ENCODE data around the gene EMC8. TPM values are rescaled to one million over a fixed set of nuclear protein-coding genes. Genes with fewer than 3 reads are reported as not detected.
"Not testable (repeated sequence)": the region's sequence is repeated elsewhere in the genome, so short reads cannot be mapped to it uniquely, and the experiment has no call there.

EMC8 gene
- total and polyA plus RNA-seq, 5 donors, result 13.8 to 22.0 (median 20.3) TPM

- no peaks in the 10 kb centered on the region for H3K4me1 ChIP-seq (ENCODE audit: control insufficient read depth, insufficient read depth, low read length)
- 76% methylated on average over 20 of the region's 20 CpGs for WGBS
- ATAC-seq, result no peak
- intact Hi-C loops (cut with DNase I), result loop anchor here in 3 of 4 donors (5.0 to 10.0 kb wide), 3 partner anchors 163 to 690 kb away; partner anchors contain the start of gene FOXF1 (in 2 of the 3)
- no peak overlapping the region for H3K4me3 ChIP-seq (ENCODE audit: low read length)
- no peak overlapping the region for H3K27ac ChIP-seq (ENCODE audit: low read length)
- no peaks in the 10 kb centered on the region for H3K9me3 ChIP-seq (ENCODE audit: control insufficient read depth, low read length)
- no peaks in the 10 kb centered on the region for H3K27me3 ChIP-seq (ENCODE audit: control insufficient read depth, insufficient read depth)
- no peak for DNase-seq
Observed at GRCh38 chr16:85824161-85825135, 25.1 kb upstream of the EMC8 start.

GRCh38 chr16:85823328-85823920 lies 24.1 kb upstream of the EMC8 start:
- no peaks in the 10 kb centered on the region for H3K27me3 ChIP-seq (ENCODE audit: control insufficient read depth, insufficient read depth)
- H3K9me3 ChIP-seq (ENCODE audit: control insufficient read depth, low read length), result no peaks in the 10 kb centered on the region
- no peaks in the 10 kb centered on the region for H3K4me1 ChIP-seq (ENCODE audit: control insufficient read depth, insufficient read depth, low read length)
- no peak overlapping the region for H3K27ac ChIP-seq (ENCODE audit: low read length)
- DNase-seq (no peak), ATAC-seq (no peak)
- WGBS, result 95% methylated on average over 1 of the region's 1 CpG
- H3K4me3 ChIP-seq (ENCODE audit: low read length), result no peak overlapping the region
- intact Hi-C loops (cut with DNase I), result loop anchor here in 3 of 4 donors (2.0 to 10.0 kb wide), 4 partner anchors 163 to 691 kb away; partner anchors contain the start of gene FOXF1 (in 2 of the 3)

GRCh38 chr16:85822145-85822544 lies 22.8 kb upstream of the EMC8 start:
- 92% methylated on average over 12 of the region's 12 CpGs for WGBS
- ATAC-seq (no peak), DNase-seq (no peak)
- Histone ChIP-seq H3K4me3 (ENCODE audit: low read length) (no peak overlapping the region), H3K4me1 (ENCODE audit: control insufficient read depth, insufficient read depth, low read length) (no peaks in the 10 kb centered on the region), H3K27me3 (ENCODE audit: control insufficient read depth, insufficient read depth) (no peaks in the 10 kb centered on the region), H3K27ac (ENCODE audit: low read length) (no peak overlapping the region), H3K9me3 (ENCODE audit: control insufficient read depth, low read length) (no peaks in the 10 kb centered on the region)
- intact Hi-C loops (cut with DNase I), result loop anchor here in 3 of 4 donors (2.0 to 10.0 kb wide), 4 partner anchors 165 to 693 kb away; partner anchors contain the start of gene FOXF1 (in 2 of the 3)

- Histone ChIP-seq H3K4me1 (ENCODE audit: control insufficient read depth, insufficient read depth, low read length) (no peaks in the 10 kb centered on the region), H3K9me3 (ENCODE audit: control insufficient read depth, low read length) (no peaks in the 10 kb centered on the region), H3K27me3 (ENCODE audit: control insufficient read depth, insufficient read depth) (no peaks in the 10 kb centered on the region), H3K4me3 (ENCODE audit: low read length) (no peak overlapping the region), H3K27ac (ENCODE audit: low read length) (no peak overlapping the region)
- 13% methylated on average over 27 of the region's 27 CpGs for WGBS
- peak; percentile 85 to 87 for ATAC-seq
- intact Hi-C loops (cut with DNase I), result loop anchor here (1.0 to 10.0 kb wide), 6 partner anchors 165 to 693 kb away; partner anchors contain the start of gene FOXF1 (in 2 of the 4)
- peak; percentile 75 to 91 (median 90) for DNase-seq
Observed at GRCh38 chr16:85821390-85822135, 22.2 kb upstream of the EMC8 start.

GRCh38 chr16:85820604-85821372 lies 21.4 kb upstream of the EMC8 start:
- WGBS, result 62% methylated on average over 22 of the region's 22 CpGs
- H3K27ac ChIP-seq (ENCODE audit: low read length), result no peak overlapping the region
- H3K4me3 ChIP-seq (ENCODE audit: low read length), result no peak overlapping the region
- H3K27me3 ChIP-seq (ENCODE audit: control insufficient read depth, insufficient read depth), result no peaks in the 10 kb centered on the region
- DNase-seq (no peak), ATAC-seq (no peak)
- H3K9me3 ChIP-seq (ENCODE audit: control insufficient read depth, low read length), result no peaks in the 10 kb centered on the region
- intact Hi-C loops (cut with DNase I), result loop anchor here (1.0 to 10.0 kb wide), 5 partner anchors 167 to 694 kb away; partner anchors contain the start of gene FOXF1 (in 2 of the 4)
- H3K4me1 ChIP-seq (ENCODE audit: control insufficient read depth, insufficient read depth, low read length), result no peaks in the 10 kb centered on the region

GRCh38 chr16:85819771-85820170 lies 20.4 kb upstream of the EMC8 start:
- 47% methylated on average over 6 of the region's 6 CpGs for WGBS
- no peaks in the 10 kb centered on the region for H3K4me1 ChIP-seq (ENCODE audit: control insufficient read depth, insufficient read depth, low read length)
- no peak for DNase-seq
- intact Hi-C loops (cut with DNase I), result loop anchor here (2.0 to 10.0 kb wide), 4 partner anchors 168 to 695 kb away; partner anchors contain the start of gene FOXF1 (in 2 of the 4)
- H3K9me3 ChIP-seq (ENCODE audit: control insufficient read depth, low read length), result no peaks in the 10 kb centered on the region
- no peaks in the 10 kb centered on the region for H3K27me3 ChIP-seq (ENCODE audit: control insufficient read depth, insufficient read depth)
- H3K4me3 ChIP-seq (ENCODE audit: low read length), result no peak overlapping the region
- no peak overlapping the region for H3K27ac ChIP-seq (ENCODE audit: low read length)
- ATAC-seq, result no peak

- no peaks in the 10 kb centered on the region for H3K4me1 ChIP-seq (ENCODE audit: control insufficient read depth, insufficient read depth, low read length)
- WGBS, result 3% methylated on average over 10 of the region's 10 CpGs
- ATAC-seq, result peak in 1 of 2 donors; percentile 52
- intact Hi-C loops (cut with DNase I), result no loop called here
- no peak overlapping the region for H3K4me3 ChIP-seq (ENCODE audit: low read length)
- H3K9me3 ChIP-seq (ENCODE audit: control insufficient read depth, low read length), result no peaks in the 10 kb centered on the region
- H3K27ac ChIP-seq (ENCODE audit: low read length), result no peak overlapping the region
- peak; percentile 75 to 93 (median 87) for DNase-seq
- no peaks in the 10 kb centered on the region for H3K27me3 ChIP-seq (ENCODE audit: control insufficient read depth, insufficient read depth)
Observed at GRCh38 chr16:85819245-85819644, 19.9 kb upstream of the EMC8 start.

GRCh38 chr16:85817195-85817594 lies 17.9 kb upstream of the EMC8 start:
- H3K27ac ChIP-seq (ENCODE audit: low read length); H3K27me3 ChIP-seq (ENCODE audit: control insufficient read depth, insufficient read depth); ATAC-seq; H3K4me3 ChIP-seq (ENCODE audit: low read length); intact Hi-C loops (cut with DNase I); DNase-seq; H3K4me1 ChIP-seq (ENCODE audit: control insufficient read depth, insufficient read depth, low read length); H3K9me3 ChIP-seq (ENCODE audit: control insufficient read depth, low read length): not testable (repeated sequence)
- WGBS, result 84% methylated on average over 6 of the region's 6 CpGs

- H3K27ac ChIP-seq (ENCODE audit: low read length), result no peak overlapping the region
- H3K27me3 ChIP-seq (ENCODE audit: control insufficient read depth, insufficient read depth), result no peaks in the 10 kb centered on the region
- no peak for ATAC-seq
- intact Hi-C loops (cut with DNase I), result no loop called here
- H3K9me3 ChIP-seq (ENCODE audit: control insufficient read depth, low read length), result no peaks in the 10 kb centered on the region
- DNase-seq, result no peak
- H3K4me1 ChIP-seq (ENCODE audit: control insufficient read depth, insufficient read depth, low read length), result no peaks in the 10 kb centered on the region
- 93% methylated on average over 14 of the region's 14 CpGs for WGBS
- H3K4me3 ChIP-seq (ENCODE audit: low read length), result no peak overlapping the region
Observed at GRCh38 chr16:85816159-85816558, 16.8 kb upstream of the EMC8 start.

Data from right cardiac atrium (tissue), 5 donors.